ENCODE data around the gene FNDC7. TPM values are rescaled to one million over a fixed set of nuclear protein-coding genes. Genes with fewer than 3 reads are reported as not detected.

Gene FNDC7
- total and polyA plus RNA-seq, 9 of the 15 experiments (the other 6 are each of a cell fraction or from before 2014, with no cell fraction given), result not detected

GRCh38 chr1:108746382-108747170, 33.9 kb downstream of the FNDC7 start, which contains the start of gene STXBP3 (continued):
- TF ChIP-seq MLLT1 (IDR thresholded peaks at IDR 0.05), result peak; percentile 66 to 93; a peak in 3 of 4 replicates
- TF ChIP-seq ZFX (CRISPR knock-in tag; IDR thresholded peaks at IDR 0.05), result peak; percentile 96
- peak; percentile 84; the same call in 1 of the 2 replicates for TF ChIP-seq THAP7 (CRISPR knock-in tag; IDR thresholded peaks at IDR 0.05)
- TF ChIP-seq FOXP1 (CRISPR knock-in tag; IDR thresholded peaks at IDR 0.05), result peak; percentile 75
- peak; percentile 83 for TF ChIP-seq LCOR (CRISPR knock-in tag; IDR thresholded peaks at IDR 0.05)
- TF ChIP-seq TCF3 (CRISPR knock-in tag; IDR thresholded peaks at IDR 0.05), result 0 out of 2 replicates have a peak, but pooled peaks have one; percentile 19
- TF ChIP-seq NRF1 (conservative IDR thresholded peaks at IDR 0.05 in 1 of 2, IDR thresholded peaks at IDR 0.05 in 1 of 2), result peak; percentile 88 to 91
- no peak for TF ChIP-seq NR0B1 (IDR thresholded peaks at IDR 0.05; ENCODE audit: partially characterized antibody)
- no peak for TF ChIP-seq SMARCA5 (IDR thresholded peaks at IDR 0.05)
- TF ChIP-seq HNRNPH1 (optimal IDR thresholded peaks at IDR 0.05; ENCODE audit: low read depth, low read length), result no peak
- no peak for TF ChIP-seq MCM5 (IDR thresholded peaks at IDR 0.05; ENCODE audit: low read depth)
- TF ChIP-seq SUPT5H (IDR thresholded peaks at IDR 0.05), result peak; percentile 99
- TF ChIP-seq MTF1 (CRISPR knock-in tag; IDR thresholded peaks at IDR 0.05; ENCODE audit: borderline replicate concordance), result 0 out of 2 replicates have a peak, but pooled peaks have one; percentile 44
- TF ChIP-seq ZNF263 (CRISPR knock-in tag; IDR thresholded peaks at IDR 0.05; ENCODE audit: borderline replicate concordance), result peak; percentile 36; the same call in 1 of the 2 replicates
- TF ChIP-seq TGIF2 (CRISPR knock-in tag; IDR thresholded peaks at IDR 0.05), result no peak
- TF ChIP-seq RBM22 (IDR thresholded peaks at IDR 0.05; ENCODE audit: low read depth, low read length, poor library complexity, severe bottlenecking), result peak; percentile 94
- TF ChIP-seq JUN (IDR thresholded peaks at IDR 0.05; ENCODE audit: borderline replicate concordance, low read depth, low read length), result peak; percentile 83
- TF ChIP-seq JUN (CRISPR knock-in tag; IDR thresholded peaks at IDR 0.05; ENCODE audit: borderline replicate concordance), result peak; percentile 93; the same call in 1 of the 2 replicates
- TF ChIP-seq ZNF232 (CRISPR knock-in tag; IDR thresholded peaks at IDR 0.05), result no peak
- peak in 1 of 2 experiments; percentile 82; a peak in 1 of 4 replicates for TF ChIP-seq SRF (CRISPR knock-in tag; IDR thresholded peaks at IDR 0.05)
- peak; percentile 81 for TF ChIP-seq AFF4 (CRISPR knock-in tag; IDR thresholded peaks at IDR 0.05)
